ENCODE results near the gene HAGHL. TPM values are rescaled to one million over a fixed set of nuclear protein-coding genes. Genes with fewer than 3 reads are reported as not detected.

HAGHL gene
- total and polyA plus RNA-seq, 2 donors (not counting 3 experiments of a cell fraction or from before 2014, with no cell fraction given): 6.3 to 6.8 TPM

DNA sequence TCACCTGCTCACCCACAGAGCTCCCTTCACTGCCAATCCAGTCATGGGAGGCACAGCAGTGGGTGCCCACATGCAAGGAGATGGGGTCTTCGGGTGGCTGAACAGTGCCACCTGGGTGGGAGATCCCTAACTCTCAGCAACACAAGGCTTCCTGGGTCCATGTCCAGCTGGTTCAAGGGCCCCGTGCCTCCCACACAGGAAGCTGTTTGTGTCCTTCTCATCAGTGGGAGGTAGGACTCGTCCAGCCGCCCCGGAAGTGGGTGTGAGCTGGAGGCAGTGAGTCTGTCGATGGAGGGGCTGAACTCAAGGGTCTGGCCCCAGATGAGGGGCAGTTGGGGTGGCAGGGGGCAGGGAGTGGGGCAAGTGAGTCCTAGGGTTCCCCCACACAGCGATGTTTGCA is 22.9 kb upstream of the HAGHL start:
- H3K9ac ChIP-seq (replicated peaks; ENCODE audit: extremely low read depth, insufficient read depth, low read length): no peak overlapping the region
- intact Hi-C loops (cut with micrococcal nuclease): no loop called here
- H3K27ac ChIP-seq (ENCODE audit: insufficient read depth, low read depth, low read length): no peak overlapping the region
- H3K9me3 ChIP-seq (replicated peaks; ENCODE audit: control insufficient read depth, insufficient read depth, low read length): no peaks in the 10 kb centered on the region
- H3K27me3 ChIP-seq (ENCODE audit: control insufficient read depth in 2 of 2, insufficient read depth in 2 of 2, low read length in 2 of 2): peaks cover 39 to 44% of the 10 kb centered on the region in 2 experiments
- H2AFZ ChIP-seq (ENCODE audit: low read depth, low read length): no peak overlapping the region
- no peaks in the 10 kb centered on the region for H3K4me1 ChIP-seq (ENCODE audit: control insufficient read depth, extremely low read depth, insufficient read depth, low read length)
- no peak overlapping the region for H3K4me2 ChIP-seq (ENCODE audit: insufficient read depth, low read length)
- ChIA-PET POLR2A (no interaction called here), CTCF (interaction anchor here (0.7 to 2.7 kb wide), 5 partner anchors 11 to 81 kb away, joined by 3 to 10 read pairs (median 4); partner anchors contain the start of genes ANTKMT, METRN and WDR24)
- FAIRE-seq (no peak), DNase-seq (ENCODE audit: low read depth, low spot score) (no peak)
- H3K36me3 ChIP-seq (ENCODE audit: control insufficient read depth in 2 of 2, extremely low read depth in 1 of 2, insufficient read depth in 2 of 2, low read length in 2 of 2): no peaks in the 10 kb centered on the region
- H3K9me1 ChIP-seq (replicated peaks; ENCODE audit: control insufficient read depth, extremely low read depth, insufficient read depth, low read length): no peaks in the 10 kb centered on the region
- dilution Hi-C loops (cut with MboI; ENCODE audit: extremely low pct_ligation_motif_present, low sequenced_read_pairs): no loop called here
- H3K79me2 ChIP-seq (ENCODE audit: control insufficient read depth, insufficient read depth, low read length): no peaks in the 10 kb centered on the region
- BruUV-seq (replicated peaks): no TSS peak
- TF ChIP-seq, protein P1, sequence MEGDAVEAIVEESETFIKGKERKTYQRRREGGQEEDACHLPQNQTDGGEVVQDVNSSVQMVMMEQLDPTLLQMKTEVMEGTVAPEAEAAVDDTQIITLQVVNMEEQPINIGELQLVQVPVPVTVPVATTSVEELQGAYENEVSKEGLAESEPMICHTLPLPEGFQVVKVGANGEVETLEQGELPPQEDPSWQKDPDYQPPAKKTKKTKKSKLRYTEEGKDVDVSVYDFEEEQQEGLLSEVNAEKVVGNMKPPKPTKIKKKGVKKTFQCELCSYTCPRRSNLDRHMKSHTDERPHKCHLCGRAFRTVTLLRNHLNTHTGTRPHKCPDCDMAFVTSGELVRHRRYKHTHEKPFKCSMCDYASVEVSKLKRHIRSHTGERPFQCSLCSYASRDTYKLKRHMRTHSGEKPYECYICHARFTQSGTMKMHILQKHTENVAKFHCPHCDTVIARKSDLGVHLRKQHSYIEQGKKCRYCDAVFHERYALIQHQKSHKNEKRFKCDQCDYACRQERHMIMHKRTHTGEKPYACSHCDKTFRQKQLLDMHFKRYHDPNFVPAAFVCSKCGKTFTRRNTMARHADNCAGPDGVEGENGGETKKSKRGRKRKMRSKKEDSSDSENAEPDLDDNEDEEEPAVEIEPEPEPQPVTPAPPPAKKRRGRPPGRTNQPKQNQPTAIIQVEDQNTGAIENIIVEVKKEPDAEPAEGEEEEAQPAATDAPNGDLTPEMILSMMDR (IDR thresholded peaks at IDR 0.05; ENCODE audit: extremely low read depth in 1 of 2, insufficient read depth in 1 of 2, low read depth in 1 of 2, low read length in 2 of 2): no peak
- TF ChIP-seq POLR2A (IDR thresholded peaks at IDR 0.05; ENCODE audit: low read depth, low read length): no peak
- TF ChIP-seq JUN (IDR thresholded peaks at IDR 0.05; ENCODE audit: borderline replicate concordance, insufficient read depth, insufficient read length, low read depth): no peak
- no peak for TF ChIP-seq GATA2 (IDR thresholded peaks at IDR 0.05; ENCODE audit: insufficient read depth, insufficient read length, low read depth, low read length)
- H3K4me3 ChIP-seq (replicated peaks in 1 of 3; ENCODE audit: insufficient read depth in 1 of 3, low read depth in 1 of 3, low read length in 3 of 3): no peak overlapping the region
- H4K20me1 ChIP-seq (replicated peaks; ENCODE audit: control insufficient read depth, extremely low read depth, insufficient read depth, low read length): no peaks in the 10 kb centered on the region
